Left colon (tissue), 2 donors: Measurements from ENCODE around the gene CDA. TPM values are rescaled to one million over a fixed set of nuclear protein-coding genes. Genes with fewer than 3 reads are reported as not detected.
A peak's percentile ranks its signal among the peaks of the same experiment; 100 is the strongest.

Experiments
- ATAC-seq: fragments of 200-7000 bp; cut with Tn5 transposase; one replicate; pipeline ENCODE4 v1.9.1; 2020; ENCODE audit warnings: mild to moderate bottlenecking, moderate library complexity
- DNase-seq, 2 donors: peaks; one replicate each; pipeline ENCODE4 v3.0.0-alpha.2; 2020
- intact Hi-C, 2 donors: fragments of 100-400 bp; cut with DNase I in 1 of 2; cut with micrococcal nuclease in 1 of 2; formaldehyde crosslinking; loops; one replicate each; pipeline versions ENCODE4 v1.11.2 to v1.14.0; 2022; cut with DNase I, micrococcal nuclease
- total RNA-seq, 2 donors: library from RNA; stranded (reverse); fragmentation: NEBNext Ultra II Directional; extraction: Animal tissue kit (Norgen Biotek cat#: 25700); gene quantifications; one replicate each; pipeline ENCODE4 v1.2.1, GENCODE V29; 2021
- donor health status: DM: no; HTN: no; CAD: no.
- donor health status: DM: yes; HTN: yes; CAD: no.

CDA gene
- total RNA-seq, 2 donors from 2014 or later = 61.3 to 138 TPM

DNA sequence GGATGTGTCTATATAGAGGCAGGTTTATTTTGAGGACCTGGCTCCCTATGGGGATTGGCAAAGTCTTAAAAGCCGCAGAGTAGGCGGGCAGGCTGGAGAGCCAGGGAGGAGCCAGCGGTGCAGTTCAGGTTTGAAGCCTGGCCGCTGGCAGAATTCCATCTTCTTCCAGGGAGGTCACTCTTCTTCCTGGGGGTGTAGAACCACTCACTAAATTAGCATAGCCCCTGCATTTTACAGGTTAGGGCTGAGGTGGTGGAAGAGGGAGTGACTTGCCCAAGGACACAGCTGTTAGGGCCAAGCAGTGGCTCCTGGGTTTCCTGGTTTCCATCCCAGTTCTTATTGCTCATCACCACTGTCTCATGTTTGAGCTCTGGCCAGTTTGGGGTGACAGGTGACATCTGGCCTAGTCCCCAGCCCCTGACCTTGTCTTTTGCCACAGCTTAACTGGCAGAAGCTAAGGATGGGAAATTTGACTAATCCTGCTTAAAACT lies 45.7 kb downstream of the CDA start:
- ATAC-seq (peak; percentile 61), DNase-seq (peak; percentile 56 to 60)
- intact Hi-C loops = loop anchor here in 1 of 2 donors (5.0 kb wide), 1 partner anchor 112 kb away; no protein-coding TSS in a partner anchor

DNA sequence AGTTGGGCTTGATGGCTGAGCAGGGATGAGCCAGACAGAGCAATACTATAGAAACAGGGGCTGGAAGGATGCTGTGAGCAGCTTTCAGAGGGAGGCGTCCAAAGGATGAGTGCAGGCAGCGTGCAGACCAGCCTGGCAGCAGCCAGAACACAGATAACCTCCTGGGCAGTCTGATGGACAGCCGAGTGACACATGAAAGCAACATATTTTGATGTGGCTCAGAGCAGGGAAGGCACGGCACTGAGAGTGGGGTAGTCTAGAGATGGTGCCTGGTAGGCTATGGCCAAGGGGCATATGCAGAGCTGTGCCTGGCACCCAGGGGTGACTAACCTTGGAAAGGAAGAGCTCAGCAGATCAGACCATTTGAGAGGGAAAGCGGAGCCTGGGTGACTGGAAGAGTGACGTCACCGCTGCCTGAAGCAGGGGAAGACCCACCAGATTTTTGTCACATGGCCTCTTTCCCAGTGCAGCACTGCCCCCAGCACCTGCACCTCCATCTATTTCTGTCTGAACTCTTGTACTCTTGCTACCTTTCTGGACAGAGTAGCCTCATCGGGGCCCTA lies 48.0 kb downstream of the CDA start:
- intact Hi-C loops = loop anchor here in 1 of 2 donors (5.0 kb wide), 1 partner anchor 115 kb away; no protein-coding TSS in a partner anchor
- DNase-seq = no peak
- no peak for ATAC-seq

DNA sequence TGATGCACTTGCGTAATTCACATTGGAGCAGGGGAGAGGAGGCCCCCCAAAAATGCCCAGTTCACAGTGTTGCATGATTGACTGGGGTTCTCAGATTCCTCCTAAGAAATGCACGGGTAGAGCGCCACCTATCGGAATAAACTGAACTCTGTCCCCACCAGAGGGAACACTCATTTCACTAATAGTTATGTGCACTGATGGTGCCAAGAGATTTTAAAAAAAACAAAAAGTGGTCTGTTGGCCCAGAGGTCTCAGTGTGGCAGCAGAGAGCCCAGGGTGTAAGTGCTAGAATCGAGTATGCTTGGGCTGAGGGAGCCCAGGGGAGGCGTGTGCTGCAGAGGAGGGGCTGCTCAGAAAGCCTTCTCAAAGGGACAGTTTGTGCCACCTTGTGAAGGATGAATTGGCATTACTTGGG lies 51.3 kb downstream of the CDA start:
- DNase-seq (peak in 1 of 2 donors; percentile 55), ATAC-seq (peak; percentile 79)
- intact Hi-C loops = loop anchor here in 1 of 2 donors (5.0 kb wide), 1 partner anchor 118 kb away; no protein-coding TSS in a partner anchor

DNA sequence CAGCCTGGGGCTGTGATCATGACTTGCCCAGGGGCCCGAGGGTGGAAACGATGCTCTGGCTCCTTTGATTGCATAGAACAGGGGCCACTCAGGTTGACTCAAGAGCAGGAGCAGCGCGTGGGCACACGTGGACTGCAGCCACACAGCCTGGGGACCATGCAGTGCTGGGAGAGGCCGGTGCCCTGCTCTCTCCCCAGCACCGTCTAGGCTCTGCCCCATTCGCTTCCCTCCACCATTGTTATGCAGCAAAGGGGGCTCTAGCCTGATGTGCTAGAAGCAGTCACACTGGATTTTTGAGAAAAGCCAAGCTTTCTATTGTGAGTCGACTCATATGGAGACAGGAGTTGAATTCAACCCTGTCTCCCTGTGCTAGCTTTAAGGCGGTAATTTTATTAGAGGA lies 53.1 kb downstream of the CDA start:
- DNase-seq = no peak
- intact Hi-C loops = loop anchor here in 1 of 2 donors (5.0 kb wide), 1 partner anchor 120 kb away; no protein-coding TSS in a partner anchor
- no peak for ATAC-seq

DNA sequence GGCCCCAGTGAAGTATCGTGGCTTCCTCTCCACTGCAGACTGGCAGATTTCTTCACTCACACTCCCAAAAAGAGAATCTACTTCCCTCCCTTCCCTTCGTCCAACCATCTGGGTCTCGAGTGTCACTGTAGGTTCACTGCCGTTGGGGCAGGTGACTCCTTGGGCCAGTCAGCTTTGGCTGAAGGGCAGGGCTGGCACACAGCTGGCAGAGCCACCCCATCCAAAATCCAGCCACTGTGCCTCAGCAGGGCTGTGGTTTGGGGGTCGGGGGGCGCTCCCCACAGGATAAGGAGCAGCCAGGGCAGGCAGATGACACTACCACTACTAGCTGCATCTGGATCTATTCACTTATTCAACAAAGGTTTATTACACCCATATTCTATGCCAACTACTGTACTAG lies 54.2 kb downstream of the CDA start:
- intact Hi-C loops = loop anchor here in 1 of 2 donors (5.0 kb wide), 1 partner anchor 121 kb away; no protein-coding TSS in a partner anchor
- no peak for DNase-seq
- no peak for ATAC-seq

DNA sequence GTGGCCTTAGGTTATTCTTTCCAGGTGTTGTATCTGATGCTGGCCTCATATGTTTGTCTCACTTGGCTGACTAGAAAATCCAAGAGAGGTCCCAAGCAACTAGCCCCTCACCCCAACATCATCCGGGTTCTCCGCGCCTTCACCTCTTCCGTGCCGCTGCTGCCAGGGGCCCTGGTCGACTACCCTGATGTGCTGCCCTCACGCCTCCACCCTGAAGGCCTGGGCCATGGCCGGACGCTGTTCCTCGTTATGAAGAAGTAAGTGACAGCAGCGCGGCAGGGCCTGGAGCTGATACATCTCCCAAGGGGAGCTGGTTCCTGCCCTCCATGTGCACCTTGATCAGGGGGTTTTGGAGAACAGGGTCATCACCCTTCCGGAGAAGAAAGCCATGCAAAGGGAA lies 55.5 kb downstream of the CDA start:
- intact Hi-C loops = loop anchor here in 1 of 2 donors (5.0 kb wide), 1 partner anchor 122 kb away; no protein-coding TSS in a partner anchor
- DNase-seq (no peak), ATAC-seq (no peak)

DNA sequence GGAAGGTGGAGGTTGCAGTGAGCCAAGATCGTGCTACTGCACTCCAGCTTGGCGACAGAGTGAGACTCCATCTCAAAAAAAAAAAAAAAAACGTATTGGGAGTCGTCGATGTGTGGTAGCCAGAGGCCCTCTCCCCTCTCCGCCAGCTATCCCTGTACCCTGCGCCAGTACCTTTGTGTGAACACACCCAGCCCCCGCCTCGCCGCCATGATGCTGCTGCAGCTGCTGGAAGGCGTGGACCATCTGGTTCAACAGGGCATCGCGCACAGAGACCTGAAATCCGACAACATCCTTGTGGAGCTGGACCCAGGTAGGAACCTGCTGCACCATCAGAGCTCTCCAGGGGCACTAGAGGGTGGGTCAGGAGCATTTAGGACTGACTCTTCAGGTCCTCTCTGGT lies 56.5 kb downstream of the CDA start:
- ATAC-seq = no peak
- intact Hi-C loops = no loop called here
- DNase-seq = no peak

DNA sequence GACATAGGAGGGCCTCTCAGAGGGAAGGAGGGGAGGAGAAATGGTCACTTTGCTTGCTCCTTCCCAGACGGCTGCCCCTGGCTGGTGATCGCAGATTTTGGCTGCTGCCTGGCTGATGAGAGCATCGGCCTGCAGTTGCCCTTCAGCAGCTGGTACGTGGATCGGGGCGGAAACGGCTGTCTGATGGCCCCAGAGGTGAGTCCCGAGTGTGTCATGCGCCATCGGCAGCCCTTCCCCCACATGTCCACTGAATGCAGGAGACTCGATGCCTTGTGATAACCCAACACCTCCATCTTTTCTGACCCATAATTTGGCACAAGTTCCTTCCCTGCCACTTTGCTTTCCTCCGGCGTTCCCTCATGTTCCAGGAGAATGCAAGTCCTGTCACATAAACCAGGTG lies 59.5 kb downstream of the CDA start:
- ATAC-seq = no peak
- intact Hi-C loops = no loop called here

DNA sequence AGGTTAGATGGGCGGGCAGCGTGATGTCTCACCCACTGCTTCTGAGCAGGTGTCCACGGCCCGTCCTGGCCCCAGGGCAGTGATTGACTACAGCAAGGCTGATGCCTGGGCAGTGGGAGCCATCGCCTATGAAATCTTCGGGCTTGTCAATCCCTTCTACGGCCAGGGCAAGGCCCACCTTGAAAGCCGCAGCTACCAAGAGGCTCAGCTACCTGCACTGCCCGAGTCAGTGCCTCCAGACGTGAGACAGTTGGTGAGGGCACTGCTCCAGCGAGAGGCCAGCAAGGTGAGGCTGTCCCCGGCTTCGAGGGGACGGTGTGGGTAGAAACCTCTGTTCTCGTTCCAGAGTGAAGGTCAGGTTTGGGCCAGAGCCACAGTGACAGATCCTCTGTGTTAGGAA lies 60.0 kb downstream of the CDA start:
- intact Hi-C loops = no loop called here
- DNase-seq = no peak
- ATAC-seq = peak; percentile 7

More for the DNA sequence above, 59.5 kb downstream of the CDA start:
- DNase-seq = no peak

DNA sequence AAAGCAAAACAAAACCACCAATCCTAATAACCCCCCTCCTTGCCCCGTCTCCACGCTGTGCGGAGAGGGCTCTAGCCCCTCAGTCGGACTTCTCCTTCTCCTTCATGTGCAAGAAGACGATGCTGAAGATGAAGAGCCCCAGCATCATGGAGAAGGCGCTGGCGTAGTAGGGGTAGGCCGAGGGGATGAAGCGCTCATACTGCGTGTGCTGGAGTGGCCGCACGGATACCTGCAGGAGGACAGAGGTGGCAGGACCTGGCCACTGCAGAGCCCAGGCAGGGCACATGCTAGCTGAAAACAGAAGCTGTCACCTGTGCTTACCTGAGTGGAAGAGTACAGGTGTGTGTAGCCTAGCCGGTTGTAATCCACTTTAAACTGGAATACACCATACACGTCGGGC lies 63.4 kb downstream of the CDA start:
- intact Hi-C loops = no loop called here
- DNase-seq (no peak), ATAC-seq (no peak)

DNA sequence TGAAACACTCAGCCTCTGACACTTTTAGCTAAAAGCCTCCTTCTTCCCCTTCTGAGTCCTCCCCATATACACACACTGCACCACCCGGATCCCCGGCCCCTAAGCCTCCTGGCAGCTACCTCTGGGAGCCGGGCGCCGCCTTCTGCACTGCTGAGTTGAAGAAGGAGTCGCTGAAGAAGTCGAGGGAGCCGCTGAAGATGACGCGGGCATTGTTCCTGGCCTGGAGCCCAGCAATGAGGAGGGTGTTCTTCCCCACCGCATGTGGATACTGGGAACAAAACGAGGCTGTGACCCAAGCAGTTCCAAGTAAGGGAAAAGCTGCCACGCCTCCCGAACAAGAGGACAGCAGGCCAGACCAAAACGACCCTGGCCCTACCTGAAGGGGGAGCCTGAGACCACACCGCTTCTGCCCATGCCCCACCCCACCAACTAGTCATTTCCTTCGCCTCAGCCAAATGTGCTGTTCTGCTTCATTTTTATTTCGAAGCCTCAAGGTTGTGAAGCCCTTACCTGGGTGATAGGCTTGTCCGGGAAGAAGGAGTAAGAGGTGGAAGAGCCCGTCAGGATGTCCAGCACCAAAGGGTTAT lies 65.3 kb downstream of the CDA start:
- peak; percentile 10 for ATAC-seq
- intact Hi-C loops = no loop called here
- DNase-seq = no peak

DNA sequence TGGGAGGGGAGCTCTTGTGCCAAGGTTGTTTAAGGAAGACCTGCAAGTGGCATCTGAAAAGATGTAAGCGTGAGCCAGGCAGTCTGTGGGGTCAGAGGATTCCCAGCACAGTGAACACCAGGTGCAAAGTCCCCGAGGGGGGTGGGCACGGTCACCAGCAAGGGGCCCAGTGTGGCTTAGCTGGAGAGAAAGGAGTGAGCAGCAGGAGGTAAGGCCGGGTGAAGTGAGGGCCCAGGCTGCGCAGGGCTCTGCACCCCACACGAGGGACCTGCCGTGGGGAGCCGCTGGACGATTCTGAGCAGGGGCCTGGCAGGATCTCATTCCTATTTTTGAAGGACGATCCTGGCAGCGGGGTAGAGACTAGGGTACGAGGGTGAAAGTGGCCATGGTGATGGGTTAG lies 68.1 kb downstream of the CDA start:
- intact Hi-C loops = no loop called here
- DNase-seq = no peak
- no peak for ATAC-seq

DNA sequence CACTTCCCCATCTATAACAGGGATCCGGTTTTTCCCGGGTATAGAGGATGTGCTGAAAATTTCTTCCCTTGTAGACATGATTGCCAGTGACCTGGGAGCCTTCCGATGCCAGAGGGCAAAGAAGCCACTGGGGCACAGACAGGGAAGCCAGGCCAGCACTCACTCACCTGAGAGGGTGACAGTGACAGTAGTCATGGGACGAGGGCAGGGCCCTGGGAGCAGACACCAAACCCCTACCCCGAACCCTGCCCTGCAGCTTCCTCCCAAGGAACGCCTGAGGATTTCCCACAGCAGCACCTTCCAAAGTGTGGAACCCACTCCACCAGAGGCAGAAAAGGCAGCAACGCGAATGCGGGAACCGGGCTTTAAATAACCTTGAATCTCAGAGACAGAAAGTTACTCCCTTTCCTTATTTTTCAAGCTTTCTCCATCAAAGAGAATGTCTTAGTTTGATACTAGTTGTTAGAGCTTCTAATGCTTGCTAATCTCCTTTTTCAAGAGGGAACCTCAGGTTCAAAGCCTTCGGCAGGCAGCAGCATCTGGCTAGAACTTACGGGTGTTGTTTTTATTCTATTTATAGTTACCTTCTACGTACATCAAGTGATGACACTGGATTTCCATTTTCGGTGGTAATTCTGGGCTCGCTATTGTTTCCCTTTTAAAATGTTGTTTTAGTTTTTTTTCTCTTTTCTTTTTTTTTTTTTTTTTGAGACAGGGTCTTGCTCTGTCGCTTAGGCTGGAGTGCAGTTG lies 69.4 kb downstream of the CDA start:
- intact Hi-C loops = no loop called here
- no peak for DNase-seq
- ATAC-seq = no peak

DNA sequence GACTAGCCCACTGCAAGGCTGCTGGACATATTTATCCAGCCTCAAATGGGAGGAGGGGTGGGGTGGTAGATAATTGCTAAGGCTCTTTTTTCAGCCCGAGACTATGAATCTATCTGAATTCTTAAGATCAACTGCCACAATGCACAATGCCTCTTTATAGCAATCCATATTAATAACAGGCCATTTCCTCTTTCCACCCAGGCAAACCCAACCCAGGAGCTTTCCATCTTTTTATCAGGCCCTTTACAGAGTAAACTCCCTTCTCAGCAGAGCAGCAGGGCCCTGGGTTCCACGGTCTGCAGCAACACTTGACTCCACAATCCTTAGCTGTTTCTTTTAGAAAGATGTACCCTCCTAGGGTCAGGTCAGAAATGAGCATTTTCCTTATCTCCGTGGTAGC lies 71.5 kb downstream of the CDA start:
- DNase-seq = no peak
- ATAC-seq = peak; percentile 5
- intact Hi-C loops = no loop called here

DNA sequence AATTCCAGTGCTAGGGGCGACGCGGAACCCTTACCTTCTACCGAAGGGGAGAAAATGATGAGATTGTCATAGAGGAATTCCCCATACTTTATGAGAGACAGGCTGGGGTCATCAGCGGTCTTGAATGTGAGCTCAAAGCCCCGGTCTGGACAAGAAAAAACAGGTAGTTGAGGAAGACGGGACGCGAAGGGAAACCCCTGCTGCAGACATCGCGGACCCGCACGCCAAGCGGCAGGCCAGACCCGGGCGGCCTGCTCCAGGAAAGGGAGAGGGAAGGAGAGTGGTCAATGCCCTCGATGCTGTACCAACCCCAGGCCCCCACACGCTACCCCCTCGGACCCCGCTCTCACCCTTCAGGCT lies 71.9 kb downstream of the CDA start:
- no peak for ATAC-seq
- no peak for DNase-seq
- intact Hi-C loops = no loop called here

DNA sequence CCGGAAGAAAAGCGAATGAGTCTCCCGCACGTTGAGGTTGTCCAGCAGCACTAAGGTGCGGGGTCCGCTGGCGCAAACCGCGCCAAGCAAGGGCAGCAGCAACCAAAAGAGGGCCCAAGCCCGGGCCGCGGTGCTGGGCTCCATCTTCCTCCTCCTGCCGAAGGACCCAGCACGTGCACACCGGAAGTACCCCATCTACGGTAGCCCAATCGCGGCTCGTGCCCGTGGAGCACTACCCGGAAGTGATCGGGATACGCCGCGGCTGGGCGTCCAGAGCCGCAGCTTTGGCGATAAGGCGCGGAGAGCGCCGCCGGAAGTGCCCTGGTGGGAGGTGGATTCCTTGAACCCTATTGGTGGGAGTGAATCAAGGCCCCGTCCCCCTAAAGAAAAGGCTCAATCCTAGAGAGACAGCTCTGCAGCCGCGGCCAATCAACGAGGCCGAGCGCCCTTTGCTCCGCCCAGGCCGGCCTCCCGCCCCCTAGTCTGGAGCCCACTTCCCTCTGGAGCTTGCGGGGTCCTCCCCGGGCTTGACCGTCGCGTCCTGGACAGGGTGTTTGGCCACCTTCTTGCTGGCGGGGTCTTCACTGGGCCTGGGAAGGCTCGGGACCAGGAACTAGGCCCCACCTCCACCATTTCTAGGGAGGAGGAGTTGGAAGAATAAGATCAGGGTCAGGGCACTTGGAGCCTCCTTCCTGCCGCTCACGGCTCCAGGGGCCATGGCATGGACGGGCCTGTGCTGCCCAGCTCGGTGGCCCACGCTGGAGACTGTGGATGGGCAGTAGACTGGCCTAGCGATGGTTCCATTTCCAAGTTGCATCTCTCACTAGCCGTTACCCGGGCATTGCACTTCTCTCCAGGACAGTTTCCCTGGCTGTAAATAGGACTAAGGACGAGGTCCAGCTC lies 72.6 kb downstream of the CDA start, which contains the start of gene DDOST:
DDOST (minus strand) TSS at position 163 of the 903 bp plus-strand sequence; CDS start at position 144, 19 bp downstream.
- DNase-seq = peak; percentile 96 to 97
- intact Hi-C loops = no loop called here
- ATAC-seq = peak; percentile 96

DNA sequence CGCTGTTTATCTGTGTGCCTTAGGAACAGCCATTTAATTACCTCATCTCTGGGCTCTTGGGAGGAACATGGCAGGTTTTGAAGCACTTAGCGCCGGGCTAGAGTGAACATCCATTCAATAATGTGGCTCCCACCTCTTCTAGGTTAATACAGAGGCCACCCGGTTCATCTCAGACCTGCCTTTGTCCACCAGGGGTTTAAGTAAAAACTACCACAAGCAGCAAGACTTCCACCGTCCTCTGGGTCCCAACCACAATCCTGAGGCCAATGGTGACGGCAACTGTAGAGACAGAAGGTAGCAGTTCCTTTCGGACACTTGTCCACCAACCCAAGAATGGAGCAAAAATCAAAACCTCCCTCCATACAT lies 73.2 kb downstream of the CDA start:
- ATAC-seq = no peak
- intact Hi-C loops = no loop called here
- DNase-seq = no peak

DNA sequence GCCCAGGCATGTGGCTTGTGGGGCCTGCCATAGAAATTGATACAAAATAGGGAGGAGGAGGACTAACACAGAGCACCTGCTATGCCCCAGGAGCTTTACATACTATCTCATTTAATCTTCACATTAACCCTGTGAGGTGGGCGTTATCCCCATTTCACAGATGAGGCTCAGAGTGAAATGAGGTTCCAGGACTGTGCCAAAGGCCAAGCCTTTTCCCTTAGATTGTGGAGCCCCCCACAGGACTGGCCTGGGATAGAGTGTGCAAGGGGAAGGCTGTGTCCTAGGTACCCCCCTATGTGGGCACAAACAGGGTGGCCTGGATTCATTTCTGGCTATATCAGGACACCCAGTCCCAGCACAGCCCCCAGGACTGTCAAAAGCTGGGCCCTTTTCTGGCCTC lies 74.5 kb downstream of the CDA start:
- no peak for DNase-seq
- intact Hi-C loops = no loop called here

More for the DNA sequence above, 74.5 kb downstream of the CDA start:
- no peak for ATAC-seq
